HG03565 (cell line): ENCODE data around the gene GSTM2.
"Not testable (repeated sequence)": the region's sequence is repeated elsewhere in the genome, so short reads cannot be mapped to it uniquely, and the experiment has no call there.

Source experiments
- ATAC-seq: cut with Tn5 transposase; IDR thresholded peaks from one replicate; pipeline ENCODE4 v1.9.1; 2021; ENCODE audit warnings: mild to moderate bottlenecking, moderate library complexity; ENCODE audit not compliant: unreplicated experiment

Gene GSTM2

GRCh38 chr1:109643385-109644230 lies 24.2 kb upstream of the GSTM2 start:
- peak; percentile 52 for ATAC-seq

- ATAC-seq, result no peak
Measured at GRCh38 chr1:109644670-109645069, 23.2 kb upstream of the GSTM2 start.

- ATAC-seq, result no peak
Measured at GRCh38 chr1:109649491-109649914, 18.4 kb upstream of the GSTM2 start.

GRCh38 chr1:109650609-109651008 lies 17.2 kb upstream of the GSTM2 start:
- no peak for ATAC-seq

GRCh38 chr1:109652402-109652801 lies 15.5 kb upstream of the GSTM2 start:
- ATAC-seq, result no peak

GRCh38 chr1:109653306-109653705 lies 14.6 kb upstream of the GSTM2 start:
- ATAC-seq, result no peak

GRCh38 chr1:109654519-109654918 lies 13.3 kb upstream of the GSTM2 start:
- ATAC-seq, result no peak

- ATAC-seq, result peak; percentile 63
Measured at GRCh38 chr1:109655615-109656519, 12.0 kb upstream of the GSTM2 start, which contains the start of gene GSTM4. Gene GSTM4 (plus strand): TSS chr1:109656099. CDS start chr1:109656390, 291 bp downstream.

GRCh38 chr1:109657395-109657794 lies 10.5 kb upstream of the GSTM2 start:
- no peak for ATAC-seq

- ATAC-seq, result no peak
Measured at GRCh38 chr1:109657970-109658369, 9.9 kb upstream of the GSTM2 start.

- ATAC-seq, result no peak
Measured at GRCh38 chr1:109658533-109659042, 9.3 kb upstream of the GSTM2 start.

- no peak for ATAC-seq
Measured at GRCh38 chr1:109659145-109659544, 8.7 kb upstream of the GSTM2 start.

- no peak for ATAC-seq
Measured at GRCh38 chr1:109659997-109660690, 7.7 kb upstream of the GSTM2 start.

- not testable (repeated sequence) for ATAC-seq
Measured at GRCh38 chr1:109660691-109661026, 7.2 kb upstream of the GSTM2 start.

GRCh38 chr1:109661391-109661790 lies 6.5 kb upstream of the GSTM2 start:
- no peak for ATAC-seq

- ATAC-seq, result no peak
Measured at GRCh38 chr1:109664671-109665070, 3.2 kb upstream of the GSTM2 start.

GRCh38 chr1:109668123-109668775 lies 392 bp downstream of the GSTM2 start:
- no peak for ATAC-seq

- no peak for ATAC-seq
Measured at GRCh38 chr1:109669246-109669948, 1.5 kb downstream of the GSTM2 start.

- not testable (repeated sequence) for ATAC-seq
Measured at GRCh38 chr1:109669949-109670302, 2.1 kb downstream of the GSTM2 start.

- ATAC-seq, result no peak
Measured at GRCh38 chr1:109671067-109671466, 3.2 kb downstream of the GSTM2 start.
